HepG2 (cell line): Measurements from ENCODE around the gene COPZ1. TPM values are rescaled to one million over a fixed set of nuclear protein-coding genes. Genes with fewer than 3 reads are reported as not detected.

Experiments
- MXI1 ChIP-seq: IDR thresholded peaks from 3 replicates; pipeline ENCODE4 v1.6.1; 2012; ENCODE audit warnings: low read depth, low read length, inconsistent platforms, borderline replicate concordance
- PRDM10 ChIP-seq: sonication (generic); formaldehyde crosslinking; IDR thresholded peaks from 2 replicates; pipeline ENCODE4 v1.4.0; 2020; ENCODE audit warnings: low read depth, missing genetic modification reagents
- RARA ChIP-seq: IDR thresholded peaks from 2 replicates; pipeline ENCODE4 v1.6.1; 2016; ENCODE audit warnings: missing genetic modification reagents, missing compliant biosample characterization
- REXO4 ChIP-seq: sonication (generic); formaldehyde crosslinking; IDR thresholded peaks from 2 replicates; pipeline ENCODE4 v1.8.0; 2022; ENCODE audit warnings: missing genetic modification reagents, mild to moderate bottlenecking, borderline replicate concordance
- SIX4 ChIP-seq: sonication (generic); formaldehyde crosslinking; IDR thresholded peaks from 2 replicates; pipeline ENCODE4 v1.4.0; 2020; ENCODE audit warnings: missing genetic modification reagents
- WIZ ChIP-seq: sonication (generic); formaldehyde crosslinking; IDR thresholded peaks from 2 replicates; pipeline ENCODE4 v1.5.1; 2020; ENCODE audit warnings: mild to moderate bottlenecking, missing genetic modification reagents
- XRCC5 ChIP-seq: fragments of 200-400 bp; formaldehyde crosslinking; optimal IDR thresholded peaks from 2 replicates; pipeline ENCODE3; 2017; ENCODE audit warnings: mild to moderate bottlenecking, low read length
- ZNF431 ChIP-seq: sonication (generic); formaldehyde crosslinking; IDR thresholded peaks from 2 replicates; pipeline ENCODE4 v1.9.0; 2022; ENCODE audit warnings: missing genetic modification reagents, low read depth, mild to moderate bottlenecking, borderline replicate concordance
- ZNF724P ChIP-seq: sonication (generic); formaldehyde crosslinking; IDR thresholded peaks from 2 replicates; pipeline ENCODE4 v1.8.0; 2022; ENCODE audit warnings: missing genetic modification reagents, borderline replicate concordance
- ZNF780A ChIP-seq: sonication (generic); formaldehyde crosslinking; IDR thresholded peaks from 2 replicates; pipeline ENCODE4 v1.8.0; 2022; ENCODE audit warnings: mild to moderate bottlenecking, missing genetic modification reagents, moderate library complexity
- polyA plus RNA-seq, 8 experiments: library from polyadenylated mRNA; depleted of rRNA in 3 of 8; stranded (reverse) in 7 of 8; unstranded in 1 of 8; fragments of >200 nt; fragmentation: Illumina TruSeq in 4 of 8; extraction: Trizol in 4 of 8; gene quantifications; 2 replicates each; pipeline versions ENCODE4 v1.2.1 to v1.2.3, GENCODE V29; 2011 to 2016; ENCODE audit warnings: low read depth in 4 of 8, missing spikeins in 1 of 8, mixed read lengths in 1 of 8; ENCODE audit not compliant: insufficient read depth in 1 of 8
- total RNA-seq, 5 experiments: library from RNA; depleted of rRNA; stranded (reverse); fragments of >200 nt; fragmentation: Illumina TruSeq; extraction: Trizol; gene quantifications; 2 replicates each; pipeline ENCODE4 v1.2.3, GENCODE V29; 2016; ENCODE audit warnings: low read depth in 1 of 5
- TF ChIP-seq, protein P1 (sequence below): sonication (generic); formaldehyde crosslinking; IDR thresholded peaks from 2 replicates; pipeline ENCODE4 v1.5.0; 2020; ENCODE audit warnings: mild to moderate bottlenecking, missing genetic modification reagents

Gene COPZ1
- total and polyA plus RNA-seq, 2 of the 13 experiments (the other 11 are each of a cell fraction or from before 2014, with no cell fraction given) = 125 to 184 TPM

GRCh38 chr12:54277823-54278276 lies 47.1 kb upstream of the COPZ1 start (continued):
- TF ChIP-seq, protein P1, sequence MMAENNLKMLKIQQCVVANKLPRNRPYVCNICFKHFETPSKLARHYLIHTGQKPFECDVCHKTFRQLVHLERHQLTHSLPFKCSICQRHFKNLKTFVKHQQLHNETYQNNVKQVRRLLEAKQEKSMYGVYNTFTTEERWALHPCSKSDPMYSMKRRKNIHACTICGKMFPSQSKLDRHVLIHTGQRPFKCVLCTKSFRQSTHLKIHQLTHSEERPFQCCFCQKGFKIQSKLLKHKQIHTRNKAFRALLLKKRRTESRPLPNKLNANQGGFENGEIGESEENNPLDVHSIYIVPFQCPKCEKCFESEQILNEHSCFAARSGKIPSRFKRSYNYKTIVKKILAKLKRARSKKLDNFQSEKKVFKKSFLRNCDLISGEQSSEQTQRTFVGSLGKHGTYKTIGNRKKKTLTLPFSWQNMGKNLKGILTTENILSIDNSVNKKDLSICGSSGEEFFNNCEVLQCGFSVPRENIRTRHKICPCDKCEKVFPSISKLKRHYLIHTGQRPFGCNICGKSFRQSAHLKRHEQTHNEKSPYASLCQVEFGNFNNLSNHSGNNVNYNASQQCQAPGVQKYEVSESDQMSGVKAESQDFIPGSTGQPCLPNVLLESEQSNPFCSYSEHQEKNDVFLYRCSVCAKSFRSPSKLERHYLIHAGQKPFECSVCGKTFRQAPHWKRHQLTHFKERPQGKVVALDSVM (CRISPR knock-in tag) = peak; percentile 90
- TF ChIP-seq MXI1 (no peak), PRDM10 (no peak), ZNF431 (CRISPR knock-in tag) (no peak), WIZ (no peak), ZNF724P (CRISPR knock-in tag) (no peak), XRCC5 (no peak), RARA (peak; percentile 29; the same call in 1 of the 2 replicates), SIX4 (CRISPR knock-in tag) (no peak), ZNF780A (CRISPR knock-in tag) (no peak), REXO4 (CRISPR knock-in tag) (no peak)
